ENCODE results near the gene QRICH1. TPM values are rescaled to one million over a fixed set of nuclear protein-coding genes. Genes with fewer than 3 reads are reported as not detected.

QRICH1 gene
- total and polyA plus RNA-seq, 2 of the 13 experiments (the other 11 are each of a cell fraction or from before 2014, with no cell fraction given) = 52.6 to 102 TPM

DNA sequence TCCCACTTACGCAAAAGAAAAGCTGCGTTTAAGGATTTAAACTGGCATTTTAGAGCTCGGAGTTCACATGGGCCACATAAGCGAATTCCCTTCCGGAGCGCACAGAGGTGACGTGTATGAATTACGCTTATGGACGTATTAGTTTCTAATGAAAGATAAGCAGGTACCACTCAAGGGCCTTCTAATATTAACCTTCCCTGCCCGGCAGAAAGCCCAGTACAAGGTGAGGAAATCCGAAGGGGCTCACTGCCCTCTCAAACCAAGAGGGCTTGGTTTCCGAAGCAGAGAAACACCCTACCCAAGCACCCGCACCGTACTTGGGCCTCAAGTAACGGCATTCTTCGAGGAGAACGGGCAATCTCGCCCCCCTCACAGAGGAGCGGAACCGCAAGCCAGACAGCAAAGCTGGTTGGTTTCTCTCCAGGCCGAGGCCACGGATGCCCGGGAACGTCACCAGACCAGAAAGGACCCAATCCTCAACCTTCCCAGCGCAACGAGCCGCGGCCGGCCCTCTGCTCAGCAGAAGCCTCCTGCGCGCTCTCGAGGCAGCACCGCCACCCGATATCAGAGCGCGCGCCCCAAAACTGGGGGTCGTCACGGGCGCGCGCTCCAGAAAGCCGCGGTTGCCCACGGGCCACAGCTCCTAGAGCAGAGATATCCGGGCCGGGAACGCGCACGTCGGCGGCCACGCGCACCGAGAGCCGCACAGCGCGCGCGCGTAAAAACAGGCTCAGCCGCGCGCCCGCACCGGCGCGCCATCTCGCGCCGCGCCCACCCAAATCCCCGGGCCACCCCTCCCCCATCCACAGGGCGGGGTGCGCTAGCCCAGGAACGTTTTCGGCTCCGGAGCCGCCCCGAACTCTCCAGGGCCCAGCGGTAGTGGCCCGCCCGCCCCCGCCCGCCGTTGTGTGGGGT, 676 bp downstream of the QRICH1 start (continued):
- TF ChIP-seq FOXP1 (IDR thresholded peaks at IDR 0.05) (no peak), FOXP1 (CRISPR knock-in tag; IDR thresholded peaks at IDR 0.05) (no peak), FOXC1 (CRISPR knock-in tag; IDR thresholded peaks at IDR 0.05; ENCODE audit: borderline replicate concordance) (0 out of 2 replicates have a peak, but pooled peaks have one; percentile 45), ZNF772 (CRISPR knock-in tag; IDR thresholded peaks at IDR 0.05) (peak; percentile 55; the same call in 1 of the 2 replicates), MYC (CRISPR knock-in tag; IDR thresholded peaks at IDR 0.05; ENCODE audit: borderline replicate concordance) (peak; percentile 22; the same call in 1 of the 2 replicates), ZNF572 (CRISPR knock-in tag; IDR thresholded peaks at IDR 0.05) (no peak), NFKB2 (CRISPR knock-in tag; IDR thresholded peaks at IDR 0.05; ENCODE audit: borderline replicate concordance) (no peak), RXRA (CRISPR knock-in tag; IDR thresholded peaks at IDR 0.05) (no peak), MEIS2 (CRISPR knock-in tag; IDR thresholded peaks at IDR 0.05) (peak; percentile 20; the same call in 1 of the 2 replicates), MLLT10 (CRISPR knock-in tag; IDR thresholded peaks at IDR 0.05) (peak; percentile 55; the same call in 1 of the 2 replicates), SMC3 (IDR thresholded peaks at IDR 0.05; ENCODE audit: low read length) (no peak), ZNF879 (CRISPR knock-in tag; IDR thresholded peaks at IDR 0.05) (0 out of 2 replicates have a peak, but pooled peaks have one; percentile 54), CENPT (CRISPR knock-in tag; IDR thresholded peaks at IDR 0.05; ENCODE audit: low read depth) (no peak), ZBTB20 (CRISPR knock-in tag; IDR thresholded peaks at IDR 0.05; ENCODE audit: borderline replicate concordance, low read depth) (peak; percentile 35; the same call in 1 of the 2 replicates), HNRNPLL (IDR thresholded peaks at IDR 0.05; ENCODE audit: low read depth, low read length, poor library complexity, severe bottlenecking) (no peak), AGO1 (IDR thresholded peaks at IDR 0.05; ENCODE audit: low read depth, low read length, poor library complexity, severe bottlenecking) (peak; percentile 88), KDM5B (CRISPR knock-in tag; IDR thresholded peaks at IDR 0.05; ENCODE audit: borderline replicate concordance) (no peak), ZFP1 (CRISPR knock-in tag; IDR thresholded peaks at IDR 0.05) (no peak), PHF5A (CRISPR knock-in tag; IDR thresholded peaks at IDR 0.05; ENCODE audit: low read depth, unreplicated experiment) (peak; percentile 8), ATF1 (CRISPR knock-in tag; IDR thresholded peaks at IDR 0.05) (peak; percentile 82), ZNF101 (CRISPR knock-in tag; IDR thresholded peaks at IDR 0.05; ENCODE audit: borderline replicate concordance, low read depth) (no peak), GABPA (IDR thresholded peaks at IDR 0.05; ENCODE audit: low read depth, low read length) (no peak), GABPA (CRISPR knock-in tag; IDR thresholded peaks at IDR 0.05; ENCODE audit: low read depth) (peak; percentile 57), NR2F2 (IDR thresholded peaks at IDR 0.05; ENCODE audit: borderline replicate concordance, low read depth) (no peak)
- TF ChIP-seq, protein P1, sequence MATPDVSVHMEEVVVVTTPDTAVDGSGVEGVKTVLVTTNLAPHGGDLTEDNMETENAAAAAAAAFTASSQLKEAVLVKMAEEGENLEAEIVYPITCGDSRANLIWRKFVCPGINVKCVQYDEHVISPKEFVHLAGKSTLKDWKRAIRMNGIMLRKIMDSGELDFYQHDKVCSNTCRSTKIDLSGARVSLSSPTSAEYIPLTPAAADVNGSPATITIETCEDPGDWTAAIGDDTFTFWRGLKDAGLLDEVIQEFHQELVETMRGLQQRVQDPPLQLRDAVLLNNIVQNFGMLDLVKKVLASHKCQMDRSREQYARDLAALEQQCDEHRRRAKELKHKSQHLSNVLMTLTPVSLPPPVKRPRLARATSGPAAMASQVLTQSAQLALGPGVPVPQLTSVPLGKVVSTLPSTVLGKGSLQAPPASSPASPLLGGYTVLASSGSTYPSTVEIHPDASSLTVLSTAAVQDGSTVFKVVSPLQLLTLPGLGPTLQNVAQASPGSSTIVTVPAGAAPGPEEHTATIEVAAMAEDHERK (CRISPR knock-in tag; IDR thresholded peaks at IDR 0.05; ENCODE audit: low read depth) = peak; percentile 69
- TF ChIP-seq, protein P2, sequence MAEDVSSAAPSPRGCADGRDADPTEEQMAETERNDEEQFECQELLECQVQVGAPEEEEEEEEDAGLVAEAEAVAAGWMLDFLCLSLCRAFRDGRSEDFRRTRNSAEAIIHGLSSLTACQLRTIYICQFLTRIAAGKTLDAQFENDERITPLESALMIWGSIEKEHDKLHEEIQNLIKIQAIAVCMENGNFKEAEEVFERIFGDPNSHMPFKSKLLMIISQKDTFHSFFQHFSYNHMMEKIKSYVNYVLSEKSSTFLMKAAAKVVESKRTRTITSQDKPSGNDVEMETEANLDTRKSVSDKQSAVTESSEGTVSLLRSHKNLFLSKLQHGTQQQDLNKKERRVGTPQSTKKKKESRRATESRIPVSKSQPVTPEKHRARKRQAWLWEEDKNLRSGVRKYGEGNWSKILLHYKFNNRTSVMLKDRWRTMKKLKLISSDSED (CRISPR knock-in tag; IDR thresholded peaks at IDR 0.05) = no peak
- TF ChIP-seq, protein P3, sequence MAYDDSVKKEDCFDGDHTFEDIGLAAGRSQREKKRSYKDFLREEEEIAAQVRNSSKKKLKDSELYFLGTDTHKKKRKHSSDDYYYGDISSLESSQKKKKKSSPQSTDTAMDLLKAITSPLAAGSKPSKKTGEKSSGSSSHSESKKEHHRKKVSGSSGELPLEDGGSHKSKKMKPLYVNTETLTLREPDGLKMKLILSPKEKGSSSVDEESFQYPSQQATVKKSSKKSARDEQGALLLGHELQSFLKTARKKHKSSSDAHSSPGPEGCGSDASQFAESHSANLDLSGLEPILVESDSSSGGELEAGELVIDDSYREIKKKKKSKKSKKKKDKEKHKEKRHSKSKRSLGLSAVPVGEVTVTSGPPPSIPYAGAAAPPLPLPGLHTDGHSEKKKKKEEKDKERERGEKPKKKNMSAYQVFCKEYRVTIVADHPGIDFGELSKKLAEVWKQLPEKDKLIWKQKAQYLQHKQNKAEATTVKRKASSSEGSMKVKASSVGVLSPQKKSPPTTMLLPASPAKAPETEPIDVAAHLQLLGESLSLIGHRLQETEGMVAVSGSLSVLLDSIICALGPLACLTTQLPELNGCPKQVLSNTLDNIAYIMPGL (CRISPR knock-in tag; IDR thresholded peaks at IDR 0.05; ENCODE audit: borderline replicate concordance in 1 of 2, low read depth in 1 of 2) = peak in 1 of 2 experiments; percentile 73; a peak in 2 of 4 replicates

All from HepG2 (cell line).